Mucosa of rectum (tissue), 2 donors: ENCODE measurements around the gene PRR23E.

Experiments used
- H3K27ac ChIP-seq, 2 donors: one replicate each; pipeline ENCODE4 v1.7.0; 2013; ENCODE audit warnings: inconsistent platforms in 2 of 2, low read depth in 2 of 2, low read length in 2 of 2
- H3K27me3 ChIP-seq, 2 donors: one replicate each; pipeline ENCODE4 v1.7.0; 2013; ENCODE audit warnings: low read length in 2 of 2; ENCODE audit not compliant: control insufficient read depth in 2 of 2, insufficient read depth in 2 of 2
- H3K36me3 ChIP-seq, 2 donors: one replicate each; pipeline ENCODE4 v1.7.0; 2013; ENCODE audit warnings: low read length in 2 of 2; ENCODE audit not compliant: control insufficient read depth in 2 of 2, insufficient read depth in 2 of 2
- H3K4me1 ChIP-seq, 2 donors: one replicate each; pipeline ENCODE4 v1.7.0; 2013; ENCODE audit warnings: low read length in 2 of 2, mild to moderate bottlenecking in 1 of 2; ENCODE audit not compliant: control insufficient read depth in 2 of 2, insufficient read depth in 2 of 2
- H3K4me3 ChIP-seq, 2 donors: one replicate each; pipeline ENCODE4 v1.7.0; 2013; ENCODE audit warnings: low read length in 2 of 2
- H3K9ac ChIP-seq, 2 donors: one replicate each; pipeline ENCODE4 v1.7.0; 2013; ENCODE audit warnings: low read length in 2 of 2, low read depth in 1 of 2, mild to moderate bottlenecking in 1 of 2
- H3K9me3 ChIP-seq, 2 donors: one replicate each; pipeline ENCODE4 v1.7.0; 2013; ENCODE audit warnings: low read length in 2 of 2; ENCODE audit not compliant: control insufficient read depth in 2 of 2
- donor health status: healthy.
- donor health status: Normal muscosa, but diverticular disease.

Gene PRR23E

DNA sequence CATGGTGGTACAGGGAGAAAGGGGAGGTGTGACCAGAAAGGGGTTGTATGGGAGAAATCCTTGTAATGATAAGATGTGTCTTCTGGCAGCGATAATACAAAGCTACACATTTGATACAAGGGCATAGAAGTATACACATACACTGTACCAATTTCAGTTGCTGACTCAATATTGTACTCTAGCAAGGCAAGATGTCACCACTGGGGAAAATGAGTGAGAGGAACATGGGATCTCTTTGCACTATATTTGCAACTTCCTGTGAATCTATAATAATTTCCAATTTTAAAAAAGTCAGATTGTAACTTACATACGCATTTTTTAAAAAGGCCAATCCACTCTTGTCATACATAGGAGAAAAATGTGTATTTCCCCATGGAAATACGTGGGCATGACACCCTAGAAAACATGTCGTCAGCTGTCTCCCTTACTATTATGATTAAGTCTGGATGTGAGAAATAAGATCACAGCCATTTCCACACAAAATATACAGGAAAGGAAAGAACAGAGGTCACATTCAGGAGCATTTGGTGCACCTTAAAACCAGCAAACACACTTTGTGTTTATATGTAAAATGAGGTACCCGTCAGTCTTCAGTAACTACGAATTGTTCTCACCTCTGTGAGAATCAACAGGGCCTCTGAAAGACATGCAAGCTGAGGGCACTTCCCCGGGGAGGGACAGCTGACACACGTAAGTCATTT lies 22.9 kb downstream of the PRR23E start:
- H3K4me1 ChIP-seq, result no peaks in the 10 kb centered on the region
- no peaks in the 10 kb centered on the region for H3K36me3 ChIP-seq
- H3K27me3 ChIP-seq, result peaks cover 1 to 13% of the 10 kb centered on the region in 2 donors
- no peak overlapping the region for H3K9ac ChIP-seq
- H3K4me3 ChIP-seq, result no peak overlapping the region
- H3K27ac ChIP-seq, result no peak overlapping the region
- H3K9me3 ChIP-seq, result no peaks in the 10 kb centered on the region

- Histone ChIP-seq H3K4me1 (no peaks in the 10 kb centered on the region), H3K27me3 (peaks cover 1 to 13% of the 10 kb centered on the region in 2 donors), H3K9me3 (no peaks in the 10 kb centered on the region), H3K4me3 (no peak overlapping the region), H3K9ac (no peak overlapping the region), H3K27ac (no peak overlapping the region), H3K36me3 (no peaks in the 10 kb centered on the region)
Observed at GRCh38 chr3:127216415-127217261, 23.7 kb downstream of the PRR23E start.

- no peak overlapping the region for H3K9ac ChIP-seq
- no peaks in the 10 kb centered on the region for H3K36me3 ChIP-seq
- H3K4me3 ChIP-seq, result no peak overlapping the region
- H3K27me3 ChIP-seq, result peaks cover 1 to 13% of the 10 kb centered on the region in 2 donors
- no peaks in the 10 kb centered on the region for H3K4me1 ChIP-seq
- no peaks in the 10 kb centered on the region for H3K9me3 ChIP-seq
- H3K27ac ChIP-seq, result no peak overlapping the region
Observed at GRCh38 chr3:127217596-127218453, 24.9 kb downstream of the PRR23E start.

GRCh38 chr3:127218454-127218922 lies 25.6 kb downstream of the PRR23E start:
- Histone ChIP-seq H3K9ac (no peak overlapping the region), H3K9me3 (no peaks in the 10 kb centered on the region), H3K4me3 (no peak overlapping the region), H3K4me1 (no peaks in the 10 kb centered on the region), H3K36me3 (no peaks in the 10 kb centered on the region), H3K27me3 (peaks cover 1 to 13% of the 10 kb centered on the region in 2 donors), H3K27ac (no peak overlapping the region)

- no peaks in the 10 kb centered on the region for H3K9me3 ChIP-seq
- no peaks in the 10 kb centered on the region for H3K4me1 ChIP-seq
- no peak overlapping the region for H3K9ac ChIP-seq
- no peak overlapping the region for H3K4me3 ChIP-seq
- no peak overlapping the region for H3K27ac ChIP-seq
- H3K27me3 ChIP-seq, result peaks cover 1 to 13% of the 10 kb centered on the region in 2 donors
- H3K36me3 ChIP-seq, result no peaks in the 10 kb centered on the region
Observed at GRCh38 chr3:127220497-127220896, 27.6 kb downstream of the PRR23E start.

DNA sequence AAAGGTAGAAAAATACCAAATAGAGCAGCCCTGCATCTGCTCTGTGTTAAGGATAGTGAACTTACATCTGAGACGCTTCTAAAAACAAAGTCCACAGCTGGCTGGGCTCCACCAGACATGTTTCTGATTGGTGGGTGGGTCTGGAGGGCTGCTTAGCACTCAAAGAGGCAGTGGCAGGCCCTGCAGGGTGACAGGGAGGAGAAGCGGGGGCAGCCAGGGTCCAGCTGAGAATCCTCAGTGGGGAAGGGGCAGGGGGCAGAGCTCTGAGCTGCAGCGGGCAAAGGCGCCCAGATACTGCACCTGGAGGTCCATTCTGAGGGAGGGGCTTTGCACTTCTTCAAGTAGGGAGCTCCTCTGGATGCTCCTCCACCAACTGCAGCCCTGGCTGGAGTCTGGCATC lies 28.1 kb downstream of the PRR23E start:
- Histone ChIP-seq H3K4me3 (no peak overlapping the region), H3K27ac (no peak overlapping the region), H3K4me1 (no peaks in the 10 kb centered on the region), H3K27me3 (peaks cover 2 to 13% of the 10 kb centered on the region in 2 donors), H3K9ac (no peak overlapping the region), H3K36me3 (no peaks in the 10 kb centered on the region), H3K9me3 (no peaks in the 10 kb centered on the region)

GRCh38 chr3:127221446-127222035 lies 28.6 kb downstream of the PRR23E start:
- H3K4me1 ChIP-seq, result no peaks in the 10 kb centered on the region
- no peak overlapping the region for H3K9ac ChIP-seq

DNA sequence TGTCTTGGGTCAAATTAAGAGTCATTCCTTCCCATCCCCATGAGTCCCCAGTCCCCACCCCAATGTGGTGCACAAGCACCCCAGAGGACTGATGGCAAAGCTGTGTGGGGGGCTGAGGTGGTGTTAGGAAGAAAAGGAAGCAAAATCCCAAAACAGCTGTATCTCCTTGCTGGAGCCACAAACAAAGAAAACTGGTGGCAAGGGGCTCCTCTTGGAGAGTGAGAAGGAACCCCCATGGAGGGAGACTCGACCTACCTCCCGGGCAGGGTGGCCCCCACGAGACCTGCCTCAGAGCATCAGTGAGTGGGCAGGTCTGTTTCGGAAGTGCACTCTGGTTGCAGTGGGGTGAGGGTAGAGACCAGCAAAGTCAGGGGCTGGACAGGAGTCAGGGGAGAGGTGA lies 29.2 kb downstream of the PRR23E start:
- Histone ChIP-seq H3K9ac (no peak overlapping the region), H3K36me3 (no peaks in the 10 kb centered on the region), H3K4me3 (no peak overlapping the region), H3K27me3 (peaks cover 7% of the 10 kb centered on the region in 2 donors), H3K27ac (no peak overlapping the region), H3K9me3 (no peaks in the 10 kb centered on the region), H3K4me1 (no peaks in the 10 kb centered on the region)

More at GRCh38 chr3:127221446-127222035, 28.6 kb downstream of the PRR23E start:
- H3K9me3 ChIP-seq, result no peaks in the 10 kb centered on the region
- peaks cover 7 to 9% of the 10 kb centered on the region in 2 donors for H3K27me3 ChIP-seq
- H3K27ac ChIP-seq, result no peak overlapping the region
- no peak overlapping the region for H3K4me3 ChIP-seq
- no peaks in the 10 kb centered on the region for H3K36me3 ChIP-seq

GRCh38 chr3:127222664-127223063 lies 29.7 kb downstream of the PRR23E start:
- no peak overlapping the region for H3K4me3 ChIP-seq
- H3K9me3 ChIP-seq, result no peaks in the 10 kb centered on the region
- H3K27ac ChIP-seq, result no peak overlapping the region
- H3K36me3 ChIP-seq, result no peaks in the 10 kb centered on the region
- no peak overlapping the region for H3K9ac ChIP-seq
- peaks cover 7% of the 10 kb centered on the region in 2 donors for H3K27me3 ChIP-seq
- no peaks in the 10 kb centered on the region for H3K4me1 ChIP-seq
